HT-29 (cell line): ENCODE measurements around the gene DYNC1I1. TPM values are rescaled to one million over a fixed set of nuclear protein-coding genes. Genes with fewer than 3 reads are reported as not detected.

ENCODE experiments used
- DNase-seq: peaks from one replicate; pipeline ENCODE4 v3.0.0-alpha.2; 2015; ENCODE audit warnings: low spot score
- total RNA-seq: library from RNA; depleted of rRNA; stranded (reverse); fragments of >200 nt; shearing (Covaris generic); gene quantifications from 2 replicates; pipeline ENCODE4 v1.2.3, GENCODE V29; 2014

DYNC1I1 gene
- total RNA-seq, 1 experiment from 2014 or later, result 0.31 TPM

DNA sequence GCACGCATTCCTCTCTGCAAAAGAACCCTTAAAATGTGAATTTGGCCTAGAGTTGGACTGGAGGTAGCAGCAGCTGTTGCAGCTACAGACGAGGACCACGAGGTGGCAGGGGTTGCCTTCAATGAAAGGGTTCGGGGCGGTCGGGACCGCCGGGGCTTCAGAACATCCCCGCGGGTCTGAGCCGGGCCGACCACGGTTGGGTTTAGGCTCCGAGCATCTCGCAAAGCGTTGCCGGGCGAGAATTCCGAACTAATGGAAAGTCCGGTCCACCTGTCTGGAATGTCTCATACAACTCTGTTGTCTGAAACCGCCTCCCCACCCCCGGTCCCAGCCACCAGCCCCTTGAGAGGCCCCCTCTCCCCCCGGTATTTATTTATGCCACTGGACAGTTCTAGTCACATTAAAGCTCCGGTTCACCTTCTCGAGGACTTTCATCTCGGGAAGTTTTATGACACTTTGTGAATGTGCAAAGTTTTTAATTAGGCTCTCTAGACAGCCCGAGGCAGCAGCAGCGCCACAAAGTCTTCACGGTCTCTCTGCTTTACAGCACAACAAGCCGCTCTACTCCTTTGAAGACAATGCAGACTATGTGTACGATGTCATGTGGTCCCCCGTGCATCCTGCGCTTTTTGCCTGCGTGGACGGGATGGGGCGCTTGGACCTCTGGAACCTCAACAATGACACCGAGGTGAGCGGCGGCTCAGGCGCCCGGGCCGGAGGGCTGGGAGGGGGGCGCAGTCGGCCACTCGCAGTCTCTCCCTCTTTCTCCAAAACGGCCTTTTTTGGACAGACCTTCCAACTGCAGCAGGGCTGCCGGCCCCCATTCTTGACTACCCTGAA lies 303.4 kb downstream of the DYNC1I1 start:
- peak; percentile 67 for DNase-seq

DNA sequence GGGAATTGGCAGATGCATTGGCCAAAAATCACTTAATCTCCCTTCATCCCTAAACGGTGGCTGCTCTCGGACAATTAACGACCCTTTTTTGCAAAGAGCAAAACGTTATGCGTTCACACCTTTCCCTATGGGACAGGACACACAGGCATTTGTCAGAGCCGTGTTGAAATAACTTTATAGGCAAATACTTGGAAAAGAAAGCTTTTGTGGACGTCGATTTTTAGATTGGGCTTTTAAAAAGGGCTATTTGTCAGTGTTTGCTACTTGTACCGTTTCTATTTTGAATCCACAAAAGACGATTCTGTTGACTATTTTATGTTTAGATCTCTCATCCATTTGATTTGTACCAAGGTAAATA lies 304.0 kb downstream of the DYNC1I1 start:
- no peak for DNase-seq

DNA sequence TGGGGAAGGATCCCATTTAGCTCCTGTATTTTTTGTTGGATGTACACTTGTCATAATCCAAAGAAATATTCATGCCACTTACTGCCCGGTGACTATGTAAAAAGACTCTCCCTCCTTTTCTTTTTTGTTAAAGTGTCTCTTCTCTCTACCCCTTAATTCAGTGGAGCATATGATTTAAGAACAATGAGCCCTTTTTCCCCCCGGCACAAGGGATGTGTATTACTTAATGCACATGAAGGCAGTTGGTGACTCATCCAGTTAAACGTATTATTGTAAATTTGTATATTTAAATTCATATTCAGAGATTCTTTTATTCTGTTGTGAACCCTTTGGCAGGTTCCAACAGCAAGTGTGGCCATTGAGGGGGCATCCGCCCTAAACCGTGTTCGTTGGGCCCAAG lies 307.7 kb downstream of the DYNC1I1 start:
- no peak for DNase-seq

DNA sequence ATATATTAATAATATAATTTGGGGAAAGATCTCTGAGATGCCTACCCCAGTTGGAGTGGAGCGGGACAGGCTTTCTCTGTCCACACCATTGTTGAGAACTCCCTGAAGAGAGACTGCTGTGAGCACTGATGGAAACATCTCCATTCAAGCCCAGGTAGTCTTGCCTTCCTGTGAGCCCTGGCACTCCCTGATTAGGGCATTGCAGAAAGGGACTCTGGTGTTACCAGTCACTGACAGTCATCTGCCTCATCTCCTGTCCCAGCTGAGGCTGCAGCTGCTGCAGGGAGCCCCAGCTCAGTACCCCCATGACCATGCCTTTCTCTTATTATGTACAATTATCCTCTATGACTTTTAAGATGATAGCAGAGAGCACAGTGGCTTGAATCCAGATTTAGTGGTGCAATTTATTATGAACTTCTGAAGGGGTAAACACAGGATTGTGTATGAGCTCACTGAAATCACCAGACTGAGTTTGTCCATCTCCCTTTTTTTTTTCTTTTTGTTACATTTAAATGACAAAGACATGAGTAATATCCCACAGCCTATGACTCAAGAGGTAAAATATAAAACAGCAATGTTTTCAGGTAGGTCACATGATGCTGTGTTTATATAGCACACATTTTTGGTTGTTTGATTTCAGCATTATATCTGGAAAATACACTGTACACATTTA lies 312.7 kb downstream of the DYNC1I1 start:
- DNase-seq, result peak; percentile 36

DNA sequence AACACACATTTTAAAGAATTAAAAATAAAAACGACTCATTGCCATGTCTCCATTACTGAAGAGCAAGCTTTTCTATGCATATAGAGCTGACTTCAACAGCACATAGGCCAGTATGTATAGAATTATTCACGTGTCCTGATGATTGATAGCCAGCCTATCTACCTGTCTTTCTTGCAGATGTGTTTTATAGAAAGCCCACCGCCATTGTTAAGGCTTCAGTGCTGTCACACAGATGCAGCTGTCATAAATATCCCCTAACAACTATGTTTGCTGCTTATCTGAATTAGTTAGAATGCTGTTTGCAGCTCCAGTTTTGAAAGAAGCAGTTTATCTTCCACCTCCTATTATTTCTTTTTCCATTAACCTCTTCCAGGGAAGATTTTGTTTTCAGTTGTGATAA lies 313.6 kb downstream of the DYNC1I1 start:
- no peak for DNase-seq

DNA sequence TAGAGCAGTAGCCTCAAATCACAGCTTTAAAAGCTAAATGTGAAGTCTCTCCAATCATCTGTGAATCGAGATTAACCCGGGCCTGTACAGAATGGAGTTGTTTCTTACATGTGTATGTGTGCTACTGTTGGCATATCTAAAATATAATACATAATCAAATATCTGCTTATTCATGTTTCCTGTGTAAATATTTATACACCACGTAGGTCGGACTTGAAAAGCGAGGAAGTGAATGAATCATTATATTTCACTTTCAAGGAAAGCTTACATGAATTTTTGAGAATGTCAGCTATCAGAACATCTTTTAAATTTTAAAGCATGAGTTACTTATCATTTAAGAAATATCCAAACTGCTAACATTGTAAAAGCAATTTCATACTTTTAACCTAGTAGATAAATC lies 316.2 kb downstream of the DYNC1I1 start:
- DNase-seq, result peak; percentile 66

DNA sequence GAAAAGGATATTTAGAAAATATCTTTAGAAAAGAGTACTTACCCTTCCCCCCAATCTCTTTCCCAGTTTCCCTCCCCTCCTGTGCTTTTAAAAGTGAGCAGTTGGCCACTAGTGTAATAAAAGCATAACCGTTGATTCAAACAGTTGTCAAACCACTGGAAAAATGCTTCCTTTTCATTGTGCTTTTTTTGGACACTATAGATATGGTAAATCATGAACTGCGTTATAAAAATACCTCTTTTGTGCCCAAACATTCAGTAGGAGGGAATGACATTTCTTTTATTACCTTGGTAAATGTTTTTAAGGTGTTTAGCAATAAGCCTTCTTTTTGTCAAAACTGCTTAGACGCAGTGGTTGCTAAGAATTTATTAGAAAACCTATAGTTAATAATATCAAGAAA lies 317.2 kb downstream of the DYNC1I1 start:
- DNase-seq, result no peak

DNA sequence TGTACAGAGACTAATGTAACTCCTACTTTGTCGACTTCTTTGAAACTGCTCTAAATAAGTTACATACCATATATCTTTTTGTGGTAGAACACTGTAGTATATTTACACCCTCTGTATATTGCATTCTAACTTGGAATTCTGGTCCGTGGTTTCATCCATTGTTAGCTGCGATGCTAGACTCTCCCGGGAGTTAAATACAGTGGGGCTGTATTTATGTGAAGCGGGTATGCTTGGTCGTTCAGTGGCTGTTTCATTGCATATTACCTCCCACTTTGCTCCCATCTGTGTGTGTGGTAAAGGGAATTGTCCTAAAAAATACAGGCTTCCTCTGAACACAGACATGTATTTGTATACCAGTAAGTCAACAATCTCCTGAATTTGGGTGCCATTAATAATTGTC lies 318.4 kb downstream of the DYNC1I1 start:
- DNase-seq, result no peak

DNA sequence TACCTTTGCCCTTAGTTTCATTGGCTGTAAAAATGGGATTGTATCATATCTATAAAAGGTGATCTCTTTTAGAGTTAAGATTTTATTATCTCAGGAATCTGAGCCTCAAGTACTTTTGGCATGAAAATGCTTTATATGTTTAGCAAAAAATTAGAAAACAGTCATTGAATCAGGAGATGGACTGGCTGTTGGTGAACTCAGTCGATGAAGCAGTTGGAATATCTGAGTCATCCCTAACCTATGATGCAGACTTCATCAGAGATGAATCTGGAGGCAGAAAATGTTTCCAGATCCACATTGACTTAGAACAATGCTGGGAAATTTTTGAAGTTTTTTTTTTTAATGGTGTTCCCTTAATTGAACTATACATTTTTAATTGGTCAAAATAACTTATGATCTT lies 321.1 kb downstream of the DYNC1I1 start:
- no peak for DNase-seq

DNA sequence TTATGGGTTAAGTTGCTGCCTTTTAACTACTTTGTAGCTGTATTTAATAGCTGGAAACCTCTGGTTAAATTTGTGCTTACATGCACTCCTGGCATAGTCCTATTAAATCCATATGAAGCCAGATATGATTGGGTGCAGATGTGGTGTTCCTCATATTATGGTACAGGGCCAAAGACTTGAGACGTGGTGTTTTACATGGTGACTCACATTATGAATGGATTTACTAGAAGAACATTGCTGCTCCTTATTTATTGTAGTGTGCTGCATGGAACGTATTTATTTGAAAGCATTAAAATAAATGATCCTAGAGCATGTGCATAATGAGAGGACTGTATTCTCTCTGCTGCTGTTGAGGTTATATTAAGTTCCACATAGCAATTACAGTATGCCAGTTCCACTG lies 325.5 kb downstream of the DYNC1I1 start:
- DNase-seq, result no peak

DNA sequence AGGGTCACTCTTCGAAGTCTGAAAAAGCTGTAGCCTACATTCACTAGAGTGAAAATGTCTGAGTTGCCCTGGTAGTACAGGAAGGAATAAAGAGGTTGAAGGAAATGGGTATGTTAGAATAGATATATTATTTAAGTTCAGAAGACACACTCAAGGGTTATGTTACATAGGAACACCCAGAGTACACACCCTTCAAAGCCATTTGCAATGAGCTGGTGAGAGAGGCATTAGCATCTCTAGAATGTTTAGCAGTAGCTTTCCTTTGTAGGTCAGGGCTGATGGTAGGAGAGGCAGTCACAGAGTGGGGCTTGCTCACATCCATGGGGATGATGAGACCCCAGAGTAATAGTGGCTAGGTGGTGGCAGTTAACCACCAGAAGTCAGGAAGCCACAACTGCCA lies 328.4 kb downstream of the DYNC1I1 start:
- DNase-seq, result no peak

DNA sequence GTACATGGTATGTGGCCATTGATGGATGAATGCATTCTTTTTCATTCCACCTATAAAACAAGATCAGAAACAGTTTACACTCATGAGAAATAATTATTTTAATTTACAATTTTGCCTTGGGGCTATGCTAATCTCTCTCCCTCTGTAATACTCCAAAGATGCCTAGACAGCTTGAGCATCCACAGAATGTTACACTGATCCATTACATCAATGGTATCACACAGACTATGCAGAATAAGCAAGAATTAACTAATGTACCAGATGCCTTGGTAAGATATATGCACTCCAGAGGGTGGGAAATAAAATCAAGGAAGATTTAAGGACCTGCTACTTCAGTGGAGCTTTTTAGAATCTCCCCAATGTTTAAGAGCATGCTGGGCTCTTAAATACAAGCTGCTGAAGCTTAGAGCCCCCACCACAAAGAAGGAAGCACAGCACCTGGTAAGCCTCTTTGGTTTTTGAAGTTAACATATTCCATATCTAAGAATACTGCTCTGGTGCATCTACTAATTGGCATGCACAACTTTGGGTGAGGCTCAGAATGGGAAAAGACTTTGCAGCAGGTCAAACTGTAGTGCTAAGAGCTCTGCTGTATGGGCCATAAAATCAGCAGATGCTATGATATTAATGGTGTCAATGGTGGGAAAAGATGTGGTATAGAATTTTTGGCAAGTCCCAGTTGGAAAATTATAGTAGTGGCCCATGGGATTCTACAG lies 329.9 kb downstream of the DYNC1I1 start:
- DNase-seq, result no peak

DNA sequence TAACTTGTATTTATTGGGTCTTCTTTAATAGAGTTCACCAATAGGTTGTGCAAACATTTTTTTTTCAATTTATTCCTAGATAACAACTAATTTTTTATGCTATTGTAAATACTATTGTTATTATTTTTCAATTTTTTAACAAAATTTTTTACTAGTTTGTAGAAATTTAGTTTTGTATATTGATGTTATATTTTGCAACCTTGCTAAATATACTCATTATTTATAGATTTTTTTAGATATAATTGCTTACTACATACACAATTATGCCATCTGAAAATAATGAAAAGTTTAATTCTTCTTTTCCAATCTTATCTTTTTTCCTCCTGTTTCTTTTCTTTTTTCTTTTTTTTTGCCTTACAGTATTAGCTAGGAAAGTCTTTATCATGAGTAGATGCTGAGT lies 332.6 kb downstream of the DYNC1I1 start:
- DNase-seq, result no peak

DNA sequence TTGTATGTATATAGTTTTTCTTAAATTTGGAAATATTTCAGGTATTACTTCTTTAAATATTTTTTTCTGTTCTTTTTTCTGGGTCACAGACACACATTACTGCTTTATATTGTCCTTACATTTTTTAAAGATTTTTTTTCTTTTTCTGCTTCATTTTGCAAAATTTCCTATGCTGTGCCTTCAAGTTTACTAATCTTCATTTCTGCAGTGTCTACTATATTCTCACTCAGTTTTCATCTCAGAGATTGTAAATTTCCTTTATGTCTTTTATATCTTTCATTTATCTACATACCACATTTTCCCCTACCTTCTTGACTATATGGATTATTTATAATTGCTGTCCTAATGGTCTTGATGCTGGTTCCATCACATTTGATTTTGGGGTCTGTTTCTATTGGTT lies 339.1 kb downstream of the DYNC1I1 start:
- no peak for DNase-seq

DNA sequence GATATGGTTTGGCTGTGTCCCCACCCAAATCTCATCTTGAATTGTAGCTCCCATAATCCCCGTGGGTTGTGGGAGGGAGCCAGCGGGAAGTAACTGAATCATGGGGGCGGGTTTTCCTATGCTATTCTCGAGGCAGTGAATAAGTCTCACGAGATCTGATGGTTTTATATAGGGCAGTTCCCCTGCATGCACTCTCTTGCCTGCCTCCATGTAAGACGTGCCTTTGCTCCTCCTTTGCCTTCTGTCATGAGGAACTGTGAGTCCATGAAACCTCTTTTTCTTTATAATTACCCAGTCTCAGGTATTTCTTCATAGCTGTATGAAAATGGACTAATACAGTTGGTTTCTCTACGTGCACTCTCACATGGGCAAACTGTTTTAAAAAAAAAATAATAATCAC lies 341.8 kb downstream of the DYNC1I1 start:
- DNase-seq, result no peak

DNA sequence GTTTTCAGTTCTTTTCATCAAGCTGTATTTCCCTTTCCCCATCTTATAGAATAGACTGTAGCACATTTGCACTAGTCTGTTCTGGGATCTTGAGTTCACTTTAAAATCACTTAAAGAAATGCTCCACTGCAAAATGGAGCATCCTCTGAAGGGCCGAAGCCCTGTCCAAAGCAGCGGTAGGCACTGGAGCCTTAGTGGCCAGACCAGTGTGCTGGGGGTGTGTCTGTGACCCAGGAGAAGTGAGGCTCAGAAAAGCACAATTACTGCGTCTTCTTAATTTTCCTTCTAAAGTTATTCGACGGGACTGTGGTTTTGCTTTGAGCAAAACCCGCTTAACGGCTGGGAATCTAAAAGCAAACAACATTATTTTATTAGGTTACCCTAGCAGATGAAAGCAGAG lies 343.8 kb downstream of the DYNC1I1 start:
- no peak for DNase-seq

DNA sequence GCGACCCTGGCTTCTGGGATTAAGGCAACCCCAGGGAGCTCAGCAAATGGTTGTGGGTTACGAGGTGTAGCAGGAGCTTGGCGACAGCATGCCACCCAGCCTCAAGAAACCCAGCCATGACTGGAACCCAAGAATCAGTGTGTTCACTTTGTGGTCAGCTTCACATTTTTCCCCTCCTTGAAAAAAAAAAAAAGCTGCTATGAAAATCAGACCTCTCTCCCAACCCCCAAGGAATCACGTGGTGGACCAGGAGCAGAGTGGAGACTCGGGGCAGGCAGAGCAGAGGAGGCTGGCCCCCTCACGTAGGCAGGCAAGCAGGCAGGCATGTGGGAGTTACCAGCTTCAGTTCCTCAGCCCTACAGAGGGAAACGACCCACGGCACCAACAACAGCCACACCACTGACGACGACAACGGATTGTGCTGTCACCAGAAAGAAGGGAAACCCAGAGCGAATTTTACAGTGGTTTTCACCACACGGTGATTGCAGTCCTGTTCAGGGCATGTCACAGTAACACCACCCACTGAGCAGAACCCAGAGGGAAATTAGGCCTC lies 346.2 kb downstream of the DYNC1I1 start:
- no peak for DNase-seq

DNA sequence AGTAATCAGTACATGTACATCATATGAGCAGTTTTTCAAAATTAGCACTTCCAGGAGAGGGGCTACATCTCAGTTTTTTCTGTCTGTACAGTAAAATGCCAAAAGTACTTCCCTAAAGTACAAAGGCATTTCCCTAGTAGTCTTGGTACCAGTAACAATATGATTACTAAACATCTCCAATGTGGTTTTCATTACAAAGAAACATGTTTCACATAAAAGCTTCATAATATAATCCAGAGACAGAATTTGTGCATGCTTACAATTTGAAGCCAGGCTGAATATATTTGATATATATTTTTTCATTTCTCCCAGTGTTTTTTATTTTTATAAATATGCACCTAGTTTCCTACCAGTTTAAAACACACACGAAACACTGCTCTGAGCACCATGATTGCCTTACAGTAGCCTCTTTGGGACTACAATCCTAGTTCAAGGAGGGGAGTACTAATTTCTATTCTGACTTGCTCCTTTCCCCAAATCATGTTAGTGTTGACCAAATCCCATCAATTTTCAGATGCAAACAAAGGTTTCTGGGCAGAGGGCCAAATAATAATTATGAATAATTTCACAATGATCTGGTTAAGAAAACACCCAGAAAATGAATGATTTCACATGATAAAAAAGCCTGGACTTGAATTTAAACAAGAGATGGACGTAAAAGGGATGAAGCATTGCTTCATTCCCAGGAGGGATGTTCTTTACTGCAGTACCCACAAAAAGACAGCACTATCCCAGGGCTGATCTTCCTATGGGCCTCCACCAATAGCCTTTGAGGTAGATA lies 348.3 kb downstream of the DYNC1I1 start:
- DNase-seq, result no peak

DNA sequence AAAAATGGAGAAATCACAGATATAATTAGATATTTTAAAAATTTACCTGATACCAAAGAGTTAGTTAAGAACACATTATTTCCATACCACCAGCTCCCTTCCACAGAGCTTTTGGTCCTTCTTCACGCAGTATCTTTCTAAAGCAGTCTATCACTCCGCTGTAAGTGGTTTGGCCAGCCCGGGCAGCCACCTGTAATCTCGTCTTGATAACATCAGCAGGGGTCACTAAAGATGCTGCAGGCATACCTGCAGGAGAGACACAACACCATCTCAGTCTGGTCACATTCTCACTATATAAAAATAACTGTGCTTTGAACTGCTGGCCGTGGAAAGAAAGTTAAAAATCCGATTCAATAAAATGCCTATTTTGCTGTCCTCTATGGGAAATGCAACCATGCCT lies 349.4 kb downstream of the DYNC1I1 start:
- DNase-seq, result no peak

DNA sequence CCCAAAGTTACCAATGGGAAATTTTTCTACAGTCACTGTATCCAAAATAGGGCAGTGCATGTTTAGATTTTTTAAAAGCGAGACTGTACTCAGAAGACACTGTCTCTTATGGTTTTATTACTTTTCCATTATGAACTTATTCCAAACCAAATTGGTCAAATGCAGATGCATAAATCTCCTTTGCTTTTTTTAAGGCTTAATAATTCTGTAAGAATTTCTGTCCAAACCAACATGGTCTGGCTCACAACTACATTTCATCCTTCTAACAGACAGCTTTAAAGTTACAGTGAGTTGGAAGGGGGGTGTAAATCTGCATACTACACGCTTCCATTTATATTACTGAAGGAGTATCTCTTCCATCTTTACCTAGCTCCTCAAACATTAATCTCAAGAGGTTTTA lies 350.4 kb downstream of the DYNC1I1 start:
- DNase-seq, result no peak

DNA sequence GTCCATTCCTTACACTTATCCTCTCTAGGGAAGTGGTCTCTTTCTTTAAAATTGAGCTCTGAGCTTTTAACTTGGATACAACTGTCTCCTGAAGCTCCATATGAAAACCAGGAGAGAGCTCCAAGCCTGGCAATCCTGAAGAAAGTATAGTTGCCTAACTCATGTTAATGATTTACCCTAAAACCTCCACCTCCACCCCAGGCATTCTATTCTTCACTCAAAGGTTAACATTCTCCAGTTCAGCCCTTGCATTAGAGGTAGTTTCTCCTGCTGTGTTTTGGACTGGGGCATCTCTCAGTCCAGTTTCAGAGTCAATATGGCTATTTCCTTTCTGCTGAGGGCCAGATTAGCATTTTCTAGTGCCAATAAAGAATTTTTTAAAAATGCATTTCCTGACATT lies 354.0 kb downstream of the DYNC1I1 start:
- DNase-seq, result peak; percentile 58

DNA sequence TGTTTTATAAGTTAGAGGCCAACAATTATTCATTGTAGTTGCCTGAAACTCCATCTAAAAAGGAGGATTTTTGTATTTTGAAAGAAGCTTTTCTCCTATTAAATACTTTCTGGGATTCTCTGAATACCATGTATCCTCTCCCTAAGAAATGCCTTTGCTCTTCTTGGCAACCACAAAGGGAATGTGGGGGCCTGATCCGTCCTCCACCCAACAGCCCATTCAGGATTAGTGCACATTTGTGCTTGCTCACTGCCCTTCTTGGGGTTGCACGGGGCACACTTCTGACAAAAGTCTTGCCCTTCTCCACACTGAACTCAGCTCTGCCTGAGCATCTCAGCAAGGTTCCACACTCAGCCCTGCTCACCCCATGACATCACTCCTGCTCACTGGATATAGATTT lies 355.4 kb downstream of the DYNC1I1 start:
- no peak for DNase-seq
